KG1 (cell line): ENCODE results near the gene ZAR1.
"Not testable (repeated sequence)": the region's sequence is repeated elsewhere in the genome, so short reads cannot be mapped to it uniquely, and the experiment has no call there.

Source experiments
- DNase-seq: peaks from one replicate; lab custom pipeline; 2025; lab: John Stamatoyannopoulos, UW

ZAR1 gene, protein sequence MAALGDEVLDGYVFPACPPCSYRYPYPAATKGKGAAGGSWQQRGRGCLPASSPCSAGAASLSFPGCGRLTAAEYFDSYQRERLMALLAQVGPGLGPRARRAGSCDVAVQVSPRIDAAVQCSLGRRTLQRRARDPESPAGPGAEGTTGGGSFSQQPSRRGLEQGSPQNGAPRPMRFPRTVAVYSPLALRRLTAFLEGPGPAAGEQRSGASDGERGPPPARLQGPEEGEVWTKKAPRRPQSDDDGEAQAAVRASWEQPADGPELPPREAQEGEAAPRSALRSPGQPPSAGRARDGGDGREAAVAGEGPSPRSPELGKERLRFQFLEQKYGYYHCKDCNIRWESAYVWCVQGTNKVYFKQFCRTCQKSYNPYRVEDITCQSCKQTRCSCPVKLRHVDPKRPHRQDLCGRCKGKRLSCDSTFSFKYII

DNA sequence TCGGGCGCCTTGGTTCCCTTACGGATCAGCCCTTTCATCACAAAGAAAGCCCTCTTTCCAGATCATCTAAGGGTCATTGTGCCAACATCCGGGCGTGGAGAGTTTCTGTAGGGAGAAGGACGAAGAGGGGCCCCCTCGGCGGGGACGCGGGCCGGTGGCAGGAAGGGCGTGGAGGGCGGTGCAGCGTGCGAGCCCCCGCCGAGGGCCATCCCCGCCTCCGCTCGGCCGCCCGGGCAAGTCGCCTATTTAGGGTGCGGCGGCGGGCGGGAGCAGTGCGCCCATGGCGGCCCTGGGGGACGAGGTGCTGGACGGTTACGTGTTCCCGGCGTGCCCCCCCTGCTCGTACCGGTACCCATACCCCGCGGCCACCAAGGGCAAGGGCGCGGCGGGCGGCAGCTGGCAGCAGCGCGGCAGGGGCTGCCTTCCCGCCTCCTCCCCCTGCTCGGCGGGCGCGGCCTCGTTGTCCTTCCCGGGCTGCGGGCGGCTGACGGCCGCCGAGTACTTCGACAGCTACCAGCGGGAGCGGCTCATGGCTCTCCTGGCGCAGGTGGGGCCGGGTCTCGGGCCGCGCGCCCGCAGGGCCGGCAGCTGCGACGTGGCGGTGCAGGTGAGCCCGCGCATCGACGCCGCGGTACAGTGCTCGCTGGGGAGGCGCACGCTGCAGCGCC lies at the start of gene ZAR1:
ZAR1 (plus strand) TSS at position 241 of the 668 bp plus-strand sequence; CDS start at position 281, 40 bp downstream.
- DNase-seq: no peak

DNA sequence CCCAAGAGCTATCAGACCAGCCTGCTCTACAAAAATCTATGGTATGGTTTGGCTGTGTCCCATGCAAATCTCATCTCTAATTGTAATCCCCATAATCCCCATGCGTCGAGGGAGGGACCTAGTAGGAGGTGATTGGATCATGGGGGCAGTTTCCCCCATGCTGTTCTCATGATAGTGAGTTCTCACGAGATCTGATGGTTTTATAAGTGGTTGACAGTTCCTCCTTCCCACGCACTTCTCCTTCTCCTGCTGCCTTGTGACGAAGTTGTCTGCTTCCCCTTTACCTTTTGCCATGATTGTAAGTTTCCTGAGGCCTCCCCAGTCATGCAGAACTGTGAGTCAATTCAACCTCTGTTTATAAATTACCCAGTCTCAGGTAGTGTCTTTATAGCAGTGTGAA lies 49.1 kb upstream of the ZAR1 start:
- DNase-seq: not testable (repeated sequence)

DNA sequence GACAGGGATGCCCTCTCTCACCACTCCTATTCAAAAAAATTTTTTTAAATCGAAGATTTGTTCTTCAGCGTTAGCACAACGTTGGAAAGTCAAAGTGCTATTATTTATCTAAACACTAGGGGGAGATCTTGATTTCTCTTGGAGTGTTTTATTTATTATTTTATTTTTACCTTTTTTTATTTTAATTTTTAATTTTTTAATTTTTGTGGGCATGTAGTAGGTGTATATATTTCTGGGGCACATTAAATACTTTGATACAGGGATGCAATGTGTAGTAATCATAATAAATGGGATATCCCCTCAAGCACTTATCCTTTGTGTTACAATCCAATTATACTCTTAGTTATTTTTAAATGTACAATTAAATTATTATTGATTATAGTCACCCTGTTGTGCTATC lies 44.3 kb upstream of the ZAR1 start:
- DNase-seq: no peak

DNA sequence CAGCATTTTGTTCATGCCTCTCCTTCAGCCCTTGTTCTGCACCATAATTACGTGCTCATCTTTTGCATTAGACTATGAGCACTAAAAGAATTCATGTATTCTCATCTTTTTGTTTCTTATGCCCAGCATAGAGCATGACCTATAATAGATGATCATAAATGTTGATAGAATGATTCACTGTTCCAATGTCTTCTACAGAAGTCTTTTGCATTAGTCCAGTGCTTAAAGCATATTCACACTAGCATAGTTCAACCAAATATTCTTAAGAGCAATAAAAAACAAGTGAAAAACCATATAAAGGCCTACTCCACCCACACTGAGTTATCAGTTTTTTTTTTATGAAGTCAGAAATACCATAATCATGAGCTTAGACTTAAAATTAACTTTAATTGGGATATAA lies 43.4 kb upstream of the ZAR1 start:
- DNase-seq: no peak

DNA sequence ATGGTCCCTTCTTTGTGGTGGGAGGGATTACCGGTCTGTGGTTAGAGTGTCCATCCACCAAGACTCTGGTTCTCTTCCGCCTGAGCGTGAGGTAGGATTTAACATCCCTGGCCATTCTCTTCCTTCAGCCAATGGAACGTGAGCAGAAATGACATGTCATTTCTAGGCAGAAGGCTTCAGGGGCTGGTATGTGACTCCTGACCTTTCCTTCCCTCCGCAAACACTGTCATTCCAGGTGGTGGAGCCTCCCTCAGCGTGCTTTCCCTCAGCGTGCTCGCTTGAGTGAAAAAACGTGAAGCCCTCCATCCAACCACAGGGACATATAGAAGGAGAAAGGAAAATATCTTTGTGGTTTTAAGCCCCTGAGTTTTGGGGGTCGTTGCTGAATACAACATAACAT lies 40.9 kb upstream of the ZAR1 start:
- no peak for DNase-seq

DNA sequence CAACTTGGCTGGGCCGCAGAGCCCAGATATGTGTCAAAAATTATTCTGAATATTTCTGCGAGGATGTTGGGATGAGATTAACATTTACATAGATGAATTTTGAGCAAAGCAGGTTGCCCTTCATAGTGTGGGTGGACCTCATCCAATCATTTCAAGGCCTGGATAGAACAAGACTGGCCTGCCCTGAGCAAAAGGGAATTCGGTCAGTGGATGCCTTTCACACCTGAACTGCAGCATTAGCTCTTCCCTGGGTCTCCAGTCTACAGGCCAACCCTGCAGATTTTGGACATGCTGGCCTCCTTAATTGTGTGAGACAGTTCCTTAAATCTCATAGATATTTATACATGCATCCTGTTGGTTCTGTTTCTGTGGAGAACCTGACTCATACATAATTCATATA lies 39.3 kb upstream of the ZAR1 start:
- no peak for DNase-seq

DNA sequence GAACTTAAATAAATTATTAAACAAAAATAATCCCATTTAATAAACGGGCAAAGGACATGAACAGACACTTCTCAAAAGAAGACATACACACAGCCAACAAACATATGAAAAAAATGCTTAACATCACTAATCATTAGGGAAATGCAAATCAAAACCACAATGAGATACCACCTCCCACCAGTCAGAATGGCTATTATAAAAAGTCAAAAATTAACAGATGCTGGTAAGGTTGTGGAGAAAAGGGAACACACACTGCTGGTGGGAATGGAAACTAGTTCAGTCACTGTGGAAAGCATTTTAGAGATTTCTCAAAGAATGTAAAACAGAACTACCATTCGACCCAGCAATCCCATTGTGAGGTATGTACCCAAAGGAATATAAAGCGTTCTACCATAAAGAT lies 38.4 kb upstream of the ZAR1 start:
- not testable (repeated sequence) for DNase-seq

DNA sequence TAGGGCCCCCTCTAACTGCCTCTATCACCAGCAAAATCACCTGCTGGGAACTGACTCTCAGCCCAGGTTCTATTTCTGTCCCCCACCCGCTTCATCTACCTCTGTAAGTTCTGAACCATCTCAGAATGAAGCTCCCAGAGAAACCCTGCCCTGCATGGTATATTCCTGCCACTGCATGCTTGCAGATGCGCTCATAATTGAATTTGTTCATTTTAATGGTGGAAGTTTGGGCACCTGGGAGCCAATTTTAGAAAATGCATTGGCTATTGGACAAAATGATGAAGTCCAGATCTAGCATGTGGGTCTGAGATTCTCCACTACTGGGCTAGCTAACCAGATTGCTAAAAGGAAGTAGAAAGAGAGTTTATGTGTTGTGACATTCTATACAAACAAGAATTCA lies 35.5 kb upstream of the ZAR1 start:
- no peak for DNase-seq

DNA sequence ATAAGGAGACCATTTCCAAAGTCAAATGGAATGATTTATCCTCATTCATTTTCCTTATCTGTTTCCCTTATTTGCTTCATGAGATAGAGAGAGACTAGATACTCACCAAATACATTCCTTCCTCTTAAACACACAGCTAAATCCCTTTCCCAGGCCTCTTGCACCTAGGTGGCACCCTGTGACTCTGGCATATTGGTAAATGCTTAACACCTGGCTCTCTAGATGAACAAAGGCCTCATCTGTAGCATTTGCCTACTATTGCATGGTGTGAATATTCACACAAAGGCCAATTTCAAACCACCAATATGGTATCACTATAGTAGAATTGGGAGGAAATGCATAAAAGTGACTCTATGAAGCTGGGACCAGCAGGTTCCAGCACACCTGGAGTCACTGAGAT lies 29.1 kb upstream of the ZAR1 start:
- no peak for DNase-seq

DNA sequence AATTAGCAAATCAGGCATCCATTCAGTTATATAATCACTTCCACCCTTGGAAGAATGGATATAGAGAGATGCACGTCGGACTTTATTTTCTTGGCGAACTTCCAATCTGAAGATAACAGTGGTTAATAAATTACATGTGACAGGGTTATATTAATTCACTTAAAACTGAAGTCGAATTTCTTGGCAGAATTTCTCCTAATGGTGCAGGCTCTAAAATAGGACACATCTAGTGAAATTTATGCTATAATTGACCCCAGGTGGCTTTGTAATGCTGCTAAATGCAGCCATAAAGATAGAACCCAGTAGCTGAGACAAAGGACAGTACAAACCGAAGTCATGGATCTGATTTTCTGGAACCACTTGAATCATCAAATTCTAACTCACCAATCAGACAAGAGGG lies 27.7 kb upstream of the ZAR1 start:
- DNase-seq: no peak

DNA sequence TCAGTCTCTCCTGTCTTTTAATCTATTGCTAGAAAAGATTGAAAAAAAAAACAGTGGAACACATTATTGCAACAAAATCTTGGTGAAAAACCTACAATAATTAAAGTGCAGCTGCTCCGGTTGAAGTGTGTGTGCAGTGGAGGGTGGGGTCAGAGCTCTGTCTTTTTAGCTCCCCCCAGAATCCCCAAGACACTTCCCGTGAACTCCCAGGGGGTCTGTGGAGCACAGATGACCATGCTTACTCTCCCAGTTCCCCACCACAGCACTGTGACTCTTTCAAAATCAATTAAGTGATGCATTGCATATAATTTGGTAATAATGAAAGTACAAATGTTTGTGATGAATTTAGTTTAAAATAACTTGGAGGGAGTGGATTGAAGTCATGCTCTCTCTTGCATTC lies 22.6 kb upstream of the ZAR1 start:
- no peak for DNase-seq

DNA sequence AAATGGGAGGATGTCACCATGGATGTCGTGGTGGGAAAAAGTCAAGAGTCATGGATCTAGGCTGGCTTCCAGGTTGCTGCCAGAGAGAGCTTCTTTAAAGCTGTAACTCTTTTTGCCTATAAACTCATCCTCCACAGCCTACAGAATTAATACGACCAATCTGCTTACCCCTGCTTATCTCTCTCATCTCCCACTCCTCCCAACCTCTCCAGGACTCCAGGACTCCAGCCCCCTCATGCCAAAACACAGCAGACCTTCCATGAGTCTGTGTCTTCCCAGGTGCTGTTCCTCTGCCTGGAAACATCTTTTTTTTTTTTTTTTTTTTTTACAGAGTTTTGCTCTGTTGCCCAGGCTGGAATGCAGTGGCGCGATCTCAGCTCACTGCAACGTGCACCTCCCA lies 22.2 kb upstream of the ZAR1 start:
- DNase-seq: no peak

DNA sequence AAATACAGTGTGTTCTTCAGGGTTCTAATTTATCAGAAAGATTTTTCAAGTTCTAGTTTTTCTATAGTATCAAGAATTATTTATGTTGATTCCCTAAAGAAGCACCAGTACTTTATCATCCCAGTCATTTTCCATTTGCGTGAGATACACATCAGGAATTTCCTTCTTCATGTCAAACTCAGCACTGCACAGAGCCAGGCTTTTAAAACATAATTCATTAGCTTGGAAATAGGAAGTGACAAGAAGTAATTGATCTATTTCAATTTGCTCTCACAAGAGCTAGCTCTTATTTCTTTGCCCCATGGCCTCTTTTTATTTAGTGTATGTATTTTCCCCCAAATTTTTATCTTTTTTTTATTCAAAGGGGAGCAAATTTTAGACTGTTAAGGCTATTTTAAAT lies 19.9 kb upstream of the ZAR1 start:
- no peak for DNase-seq

DNA sequence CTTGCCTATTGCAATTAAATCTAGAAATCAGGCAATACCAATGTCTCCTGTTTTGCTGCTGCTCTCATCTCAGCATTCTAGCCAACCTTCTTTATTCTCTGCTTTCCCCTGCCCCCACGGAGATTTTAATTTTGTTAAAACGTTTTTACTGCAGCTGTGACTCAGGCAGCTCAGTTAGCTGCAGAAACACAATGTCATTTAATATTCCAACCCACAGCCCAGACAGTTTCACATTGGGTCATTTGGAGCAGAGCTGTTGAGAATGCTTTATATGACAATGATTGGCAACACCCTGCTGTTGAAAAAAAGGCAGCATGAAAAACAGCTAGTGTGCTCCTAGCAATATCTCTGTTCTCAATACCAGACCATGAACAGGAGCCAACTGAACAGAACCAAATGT lies 19.5 kb upstream of the ZAR1 start:
- DNase-seq: no peak

DNA sequence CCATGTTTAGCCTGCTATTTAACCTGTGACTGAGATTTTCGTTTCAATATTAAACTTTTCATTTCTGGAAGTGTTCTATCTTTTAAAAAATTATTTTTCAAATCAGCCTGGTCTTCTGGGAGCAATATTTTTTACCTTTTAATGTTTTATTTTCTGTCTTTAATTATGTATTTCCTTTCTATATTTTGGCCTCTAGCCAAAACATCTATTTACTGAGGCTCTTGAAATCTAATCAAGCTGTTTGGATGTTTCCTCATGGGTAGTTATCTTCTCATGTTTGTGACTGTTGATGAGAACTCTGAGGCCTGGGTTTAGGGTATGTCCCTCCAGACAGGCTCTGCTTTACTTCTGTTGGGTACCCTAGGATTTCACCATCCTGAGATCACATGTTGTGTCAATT lies 17.3 kb upstream of the ZAR1 start:
- no peak for DNase-seq

DNA sequence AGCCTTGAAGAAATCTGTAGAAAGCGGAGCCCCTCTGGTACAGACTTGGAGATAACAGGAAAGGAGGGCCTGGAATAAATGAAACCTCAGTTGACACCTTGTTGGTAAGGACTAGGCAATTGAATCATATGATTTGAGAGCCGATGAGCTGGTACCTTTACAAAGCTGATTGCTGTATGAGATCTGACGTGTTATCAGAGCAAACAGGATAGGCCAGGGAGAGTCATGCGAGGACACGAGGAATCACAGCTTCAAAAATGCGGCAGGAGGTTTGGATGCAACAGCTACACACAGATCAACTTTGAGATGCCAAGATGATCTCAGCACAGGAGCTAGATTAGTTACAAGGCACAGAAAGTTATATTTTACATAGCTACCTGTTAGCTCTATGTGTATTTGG lies 14.3 kb upstream of the ZAR1 start:
- no peak for DNase-seq

DNA sequence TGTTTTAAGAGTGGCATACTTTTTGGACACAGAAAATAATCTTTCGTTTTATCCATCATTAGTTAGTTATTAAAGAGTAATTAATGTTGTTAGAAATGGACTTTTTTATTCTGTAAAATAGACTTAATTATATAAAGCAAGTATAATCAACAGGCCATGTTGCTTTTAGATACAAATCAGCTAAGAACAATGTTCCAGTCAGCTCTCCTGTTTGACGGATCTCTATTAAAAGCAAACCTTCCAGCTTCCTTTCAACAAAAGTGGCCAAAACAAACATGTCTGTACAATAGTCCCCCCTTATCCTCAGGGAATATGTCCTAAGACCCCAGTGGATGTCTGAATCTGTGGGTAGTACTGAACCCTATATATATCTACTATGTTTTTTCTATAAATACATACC lies 11.8 kb upstream of the ZAR1 start:
- DNase-seq: no peak

DNA sequence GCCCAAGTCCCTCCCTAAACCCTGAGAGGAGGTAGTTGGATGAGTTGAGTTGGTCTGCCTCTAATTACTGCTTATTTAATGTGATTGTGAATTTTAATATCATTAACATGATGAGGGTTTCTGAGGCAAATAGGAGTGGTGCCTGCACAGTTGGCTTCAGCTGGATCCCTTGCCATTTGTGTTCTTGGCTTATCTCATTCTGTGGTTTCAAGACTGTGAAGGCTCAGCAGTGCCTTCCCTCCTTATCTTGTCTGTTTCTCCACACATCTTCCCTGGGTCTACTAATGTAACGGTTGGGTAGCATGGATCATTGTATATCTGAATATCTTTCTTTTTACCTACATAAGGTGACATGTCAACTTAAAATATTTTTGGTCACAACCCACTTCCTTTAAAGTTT lies 8.5 kb upstream of the ZAR1 start:
- no peak for DNase-seq

DNA sequence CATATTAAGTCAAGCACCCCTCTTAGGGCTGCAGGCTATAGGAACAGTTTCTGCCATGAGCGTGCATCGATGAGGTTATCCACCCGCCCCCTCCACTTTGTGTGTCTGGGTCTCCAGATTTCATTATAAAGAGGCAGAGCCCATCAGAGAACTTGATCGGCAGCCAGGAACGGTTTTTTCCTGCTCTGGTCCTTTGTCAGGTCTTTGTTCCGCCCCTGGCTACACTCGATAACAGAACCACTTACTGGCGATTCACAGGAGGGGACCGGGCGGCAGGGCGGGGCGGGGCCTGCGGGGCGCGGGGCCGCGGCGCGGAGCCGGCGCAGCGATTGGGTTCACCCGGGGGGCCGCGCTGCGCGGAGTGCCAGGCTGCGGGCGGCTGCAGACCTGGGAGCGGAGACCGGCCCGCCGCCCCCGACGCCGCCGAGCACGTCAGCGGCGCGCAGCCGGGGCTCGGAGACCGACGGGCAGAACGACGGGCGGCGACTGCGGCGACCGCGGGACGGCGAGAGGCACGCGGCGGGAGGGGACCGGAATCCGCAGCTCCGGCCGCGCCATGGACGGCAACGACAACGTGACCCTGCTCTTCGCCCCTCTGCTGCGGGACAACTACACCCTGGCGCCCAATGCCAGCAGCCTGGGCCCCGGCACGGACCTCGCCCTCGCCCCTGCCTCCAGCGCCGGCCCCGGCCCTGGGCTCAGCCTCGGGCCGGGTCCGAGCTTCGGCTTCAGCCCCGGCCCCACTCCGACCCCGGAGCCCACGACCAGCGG lies 6.9 kb upstream of the ZAR1 start, which contains the start of gene SLC10A4:
SLC10A4 (plus strand) TSS at position 338 of the 771 bp plus-strand sequence; CDS start at position 557, 219 bp downstream.
- DNase-seq: no peak

DNA sequence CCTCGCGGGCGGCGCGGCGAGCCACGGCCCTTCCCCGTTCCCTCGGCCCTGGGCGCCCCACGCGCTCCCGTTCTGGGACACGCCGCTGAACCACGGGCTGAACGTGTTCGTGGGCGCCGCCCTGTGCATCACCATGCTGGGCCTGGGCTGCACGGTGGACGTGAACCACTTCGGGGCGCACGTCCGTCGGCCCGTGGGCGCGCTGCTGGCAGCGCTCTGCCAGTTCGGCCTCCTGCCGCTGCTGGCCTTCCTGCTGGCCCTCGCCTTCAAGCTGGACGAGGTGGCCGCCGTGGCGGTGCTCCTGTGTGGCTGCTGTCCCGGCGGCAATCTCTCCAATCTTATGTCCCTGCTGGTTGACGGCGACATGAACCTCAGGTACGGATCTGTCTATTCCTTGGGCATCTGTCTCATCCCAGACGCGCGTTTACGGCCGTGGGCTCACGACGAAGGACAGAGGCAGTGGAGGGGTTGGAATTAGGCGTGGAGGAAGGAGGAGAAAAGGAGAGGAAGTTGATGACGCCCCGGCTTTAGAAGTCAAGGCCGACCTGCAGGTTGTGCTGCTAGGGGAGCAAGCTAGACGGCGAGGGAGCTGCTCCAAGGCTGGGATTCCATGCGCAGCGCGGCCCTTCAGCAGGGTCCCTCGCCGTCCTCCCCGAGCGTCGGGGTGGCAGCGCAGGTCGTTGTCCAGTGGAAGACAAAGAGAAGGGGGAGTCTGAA lies 6.1 kb upstream of the ZAR1 start:
- no peak for DNase-seq

DNA sequence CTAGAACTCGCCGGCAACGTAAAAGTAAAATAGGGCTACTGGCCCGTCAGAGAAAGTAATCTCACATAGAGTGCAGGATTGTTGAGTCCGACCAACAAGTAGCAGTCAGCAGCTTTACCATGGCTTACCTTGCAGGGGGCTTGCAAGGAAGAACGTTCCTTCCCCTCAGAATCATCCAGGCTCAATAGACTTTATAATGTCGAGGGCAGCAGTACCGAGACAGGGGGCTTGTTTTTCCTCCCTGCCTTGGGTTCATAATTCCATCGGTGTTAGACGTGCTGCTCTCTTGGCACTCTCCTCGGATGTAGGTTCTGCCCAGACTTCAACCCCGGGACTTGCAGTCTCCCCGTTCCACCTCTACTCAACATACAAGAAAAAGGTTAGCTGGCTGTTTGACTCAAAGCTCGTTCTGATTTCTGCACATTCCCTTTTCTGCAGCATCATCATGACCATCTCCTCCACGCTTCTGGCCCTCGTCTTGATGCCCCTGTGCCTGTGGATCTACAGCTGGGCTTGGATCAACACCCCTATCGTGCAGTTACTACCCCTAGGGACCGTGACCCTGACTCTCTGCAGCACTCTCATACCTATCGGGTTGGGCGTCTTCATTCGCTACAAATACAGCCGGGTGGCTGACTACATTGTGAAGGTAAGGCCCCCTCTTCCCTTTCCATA lies 5.4 kb upstream of the ZAR1 start:
- no peak for DNase-seq

DNA sequence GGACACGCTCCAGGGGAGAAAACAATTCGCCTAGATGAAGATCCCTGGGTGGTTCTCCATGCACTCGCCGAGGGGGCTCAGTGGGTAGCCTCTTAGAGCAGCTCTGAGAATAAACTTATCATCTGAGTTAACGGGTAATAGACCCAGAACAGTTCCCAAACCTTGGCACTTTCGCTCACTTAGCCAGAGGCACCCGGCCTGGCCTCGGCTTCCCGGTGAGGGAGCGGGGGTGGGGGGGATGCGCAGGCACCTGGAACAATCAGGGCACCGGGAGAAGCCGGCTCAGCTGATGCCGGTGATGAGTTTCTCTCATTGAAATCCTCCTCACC lies 405 bp upstream of the ZAR1 start:
- no peak for DNase-seq
